IMR-90 (cell line): ENCODE measurements around the gene SNRNP25. TPM values are rescaled to one million over a fixed set of nuclear protein-coding genes. Genes with fewer than 3 reads are reported as not detected.
"Not testable (repeated sequence)": the region's sequence is repeated elsewhere in the genome, so short reads cannot be mapped to it uniquely, and the experiment has no call there.

Experiments used
- ATAC-seq: fragments of 200-7000 bp; cut with Tn5 transposase; 2 replicates; pipeline ENCODE4 v1.9.1; 2020; ENCODE audit warnings: low read depth, mild to moderate bottlenecking, moderate library complexity
- BruUV-seq: library from RNA; stranded (reverse); fragments of 400-500 nt; replicated peaks from 2 replicates; lab custom pipeline; 2021; lab: Mats Ljungman, UMichigan
- CTCF ChIA-PET: fragments of 300-600 bp; formaldehyde crosslinking; extraction: SDS; loops from one replicate; lab custom pipeline; 2021; ENCODE audit warnings: antibody characterized with exemption; lab: Yijun Ruan, JAX
- POLR2A ChIA-PET: fragments of 300-600 bp; sonication (Branson Sonifier 250); formaldehyde crosslinking; loops from one replicate; lab custom pipeline; 2022; ENCODE audit warnings: antibody characterized with exemption; ENCODE audit not compliant: unreplicated experiment; lab: Charles Lee
- DNase-seq: peaks from one replicate; pipeline ENCODE4 v3.0.0; 2013
- H2AFZ ChIP-seq: replicated peaks from 2 replicates; pipeline ENCODE3; 2013; ENCODE audit warnings: low read length, mild to moderate bottlenecking; ENCODE audit not compliant: poor library complexity
- H2AK5ac ChIP-seq: 2 replicates; pipeline ENCODE4 v1.6.1; 2013; ENCODE audit warnings: low read depth, low read length, inconsistent platforms
- H2AK9ac ChIP-seq: replicated peaks from 2 replicates; pipeline ENCODE3; 2013; ENCODE audit warnings: mild to moderate bottlenecking, low read depth, low read length, moderate library complexity; ENCODE audit not compliant: poor library complexity
- H2BK120ac ChIP-seq: 2 replicates; pipeline ENCODE4 v1.6.1; 2013; ENCODE audit warnings: low read depth, low read length, inconsistent platforms
- H2BK15ac ChIP-seq: 3 replicates; pipeline ENCODE4 v1.6.1; 2013; ENCODE audit warnings: low read depth, low read length, inconsistent platforms
- H2BK20ac ChIP-seq: 2 replicates; pipeline ENCODE4 v1.6.1; 2013; ENCODE audit warnings: low read depth, mild to moderate bottlenecking, inconsistent platforms, low read length, moderate library complexity
- H2BK5ac ChIP-seq: 2 replicates; pipeline ENCODE4 v1.6.1; 2013; ENCODE audit warnings: mild to moderate bottlenecking, low read depth, low read length, inconsistent platforms; ENCODE audit not compliant: poor library complexity, severe bottlenecking
- H3K14ac ChIP-seq: replicated peaks from 2 replicates; pipeline ENCODE4 v1.6.1; 2013; ENCODE audit warnings: low read depth, low read length, inconsistent platforms
- H3K18ac ChIP-seq: 2 replicates; pipeline ENCODE4 v1.6.1; 2013; ENCODE audit warnings: low read depth, low read length, control low read depth
- H3K23ac ChIP-seq: 2 replicates; pipeline ENCODE4 v1.6.1; 2013; ENCODE audit warnings: low read depth, low read length, inconsistent platforms
- H3K27ac ChIP-seq: 2 replicates; pipeline ENCODE4 v1.5.1; 2013; ENCODE audit warnings: mild to moderate bottlenecking, control low read depth, low read length; ENCODE audit not compliant: insufficient read depth
- H3K27me3 ChIP-seq: 2 replicates; pipeline ENCODE4 v1.6.1; 2013; ENCODE audit warnings: low read length; ENCODE audit not compliant: control insufficient read depth, insufficient read depth
- H3K36me3 ChIP-seq: 2 replicates; pipeline ENCODE4 v1.6.1; 2013; ENCODE audit warnings: low read length, mixed read lengths; ENCODE audit not compliant: control insufficient read depth, insufficient read depth
- H3K4ac ChIP-seq: 2 replicates; pipeline ENCODE4 v1.6.1; 2013; ENCODE audit warnings: low read depth, low read length, inconsistent platforms
- H3K4me1 ChIP-seq: 2 replicates; pipeline ENCODE4 v1.6.1; 2013; ENCODE audit warnings: low read length, mixed read lengths; ENCODE audit not compliant: control insufficient read depth, insufficient read depth
- H3K4me2 ChIP-seq: 2 replicates; pipeline ENCODE4 v1.6.1; 2013; ENCODE audit warnings: low read depth, mild to moderate bottlenecking, control low read depth, low read length, moderate library complexity
- H3K4me3 ChIP-seq: 2 replicates; pipeline ENCODE4 v1.5.1; 2013; ENCODE audit warnings: low read depth, mild to moderate bottlenecking, control low read depth, low read length, moderate library complexity; ENCODE audit not compliant: insufficient read depth
- H3K56ac ChIP-seq: 2 replicates; pipeline ENCODE4 v1.6.1; 2013; ENCODE audit warnings: low read length, inconsistent platforms; ENCODE audit not compliant: insufficient read depth; ENCODE audit errors: extremely low read depth
- H3K79me1 ChIP-seq, 2 experiments: 2 replicates each; pipeline ENCODE4 v1.6.1; 2013; ENCODE audit warnings: low read length in 2 of 2, inconsistent platforms in 1 of 2, low read depth in 1 of 2
- H3K9ac ChIP-seq: 2 replicates; pipeline ENCODE4 v1.6.1; 2013; ENCODE audit warnings: low read depth, low read length, control low read depth
- H3K9me1 ChIP-seq: 2 replicates; pipeline ENCODE4 v1.6.1; 2013; ENCODE audit warnings: low read length, inconsistent platforms; ENCODE audit not compliant: insufficient read depth
- H3K9me3 ChIP-seq: 2 replicates; pipeline ENCODE4 v1.6.1; 2013; ENCODE audit warnings: low read length; ENCODE audit not compliant: control insufficient read depth, insufficient read depth
- H4K20me1 ChIP-seq: 2 replicates; pipeline ENCODE4 v1.6.1; 2013; ENCODE audit warnings: low read length, inconsistent platforms; ENCODE audit not compliant: insufficient read depth
- H4K5ac ChIP-seq: 2 replicates; pipeline ENCODE4 v1.6.1; 2013; ENCODE audit warnings: mild to moderate bottlenecking, low read depth, low read length, control low read depth
- H4K8ac ChIP-seq, 2 experiments: 2 replicates each; pipeline ENCODE4 v1.6.1; 2013; ENCODE audit warnings: low read depth in 2 of 2, low read length in 2 of 2, control low read depth in 1 of 2, inconsistent platforms in 1 of 2
- H4K91ac ChIP-seq: 2 replicates; pipeline ENCODE4 v1.6.1; 2013; ENCODE audit warnings: low read depth, low read length, inconsistent platforms; ENCODE audit not compliant: insufficient read depth
- CTCF ChIP-seq: conservative IDR thresholded peaks from 2 replicates; pipeline ENCODE4 v1.5.1; 2012; ENCODE audit warnings: mild to moderate bottlenecking, low read depth, low read length, improper control_type of control experiment
- RAD21 ChIP-seq: IDR thresholded peaks from 2 replicates; pipeline ENCODE4 v1.6.1; 2012; ENCODE audit warnings: low read length, improper control_type of control experiment
- WGBS, 2 experiments: methylation state at CpG; one replicate each; pipeline versions ENCODE4 v1.1.5 to v1.1.7; 2013; ENCODE audit warnings: missing lambda C conversion rate in 2 of 2; ENCODE audit not compliant: insufficient read length in 1 of 2; ENCODE audit errors: extremely low coverage in 2 of 2; 5-methylcytosine and 5-hydroxymethylcytosine counted together
- dilution Hi-C: fragments of 300-500 bp; cut with HindIII; formaldehyde crosslinking; loops from one replicate; pipeline ENCODE4 v1.14.3; 2018; ENCODE audit warnings: low sequenced_read_pairs; ENCODE audit not compliant: unreplicated experiment
- in situ Hi-C: fragments of 300-500 bp; cut with MboI; formaldehyde crosslinking; loops from 3 replicates; pipeline ENCODE4 v1.14.3; 2019; ENCODE audit warnings: low sequenced_read_pairs, inconsistent platforms, mixed read lengths
- intact Hi-C: fragments of 100-400 bp; cut with micrococcal nuclease; formaldehyde crosslinking; loops from 2 replicates; pipeline ENCODE4 v1.10.0; 2022
- polyA plus RNA-seq, 3 experiments: library from polyadenylated mRNA; depleted of rRNA; stranded (reverse); fragments of >200 nt; gene quantifications; 2 replicates each; pipeline ENCODE4 v1.2.3, GENCODE V29; 2012; ENCODE audit warnings: low replicate concordance in 1 of 3
- total RNA-seq: library from RNA; depleted of rRNA; stranded (reverse); fragments of >200 nt; gene quantifications from 2 replicates; pipeline ENCODE4 v1.2.3, GENCODE V29; 2012

SNRNP25 gene
- total and polyA plus RNA-seq, 2 of the 4 experiments (the other 2 are of a cell fraction), result 67.2 to 88.0 TPM

- H4K91ac ChIP-seq, H3K18ac ChIP-seq, H3K14ac ChIP-seq, CTCF ChIA-PET, H3K79me1 ChIP-seq, H2AK9ac ChIP-seq, H3K4me1 ChIP-seq, H2AK5ac ChIP-seq, H3K23ac ChIP-seq, dilution Hi-C loops, in situ Hi-C loops, H3K36me3 ChIP-seq, H2AFZ ChIP-seq, POLR2A ChIA-PET, H3K4me3 ChIP-seq, H4K5ac ChIP-seq, H2BK120ac ChIP-seq, H4K20me1 ChIP-seq, H3K56ac ChIP-seq, H2BK15ac ChIP-seq, H3K27me3 ChIP-seq, H3K9ac ChIP-seq, H2BK5ac ChIP-seq, intact Hi-C loops, H3K27ac ChIP-seq, H3K9me3 ChIP-seq, H2BK20ac ChIP-seq, H3K9me1 ChIP-seq, DNase-seq, H4K8ac ChIP-seq, H3K4ac ChIP-seq, H3K4me2 ChIP-seq, BruUV-seq: not testable (repeated sequence)
- no CpG with 5 or more reads among the region's 27 CpGs for WGBS, 2 experiments
- ATAC-seq, result peak; percentile 53
- TF ChIP-seq CTCF (peak; percentile 40), RAD21 (peak; percentile 17; the same call in 1 of the 2 replicates)
Observed at GRCh38 chr16:10772-11171, 42.9 kb upstream of the SNRNP25 start.

DNA sequence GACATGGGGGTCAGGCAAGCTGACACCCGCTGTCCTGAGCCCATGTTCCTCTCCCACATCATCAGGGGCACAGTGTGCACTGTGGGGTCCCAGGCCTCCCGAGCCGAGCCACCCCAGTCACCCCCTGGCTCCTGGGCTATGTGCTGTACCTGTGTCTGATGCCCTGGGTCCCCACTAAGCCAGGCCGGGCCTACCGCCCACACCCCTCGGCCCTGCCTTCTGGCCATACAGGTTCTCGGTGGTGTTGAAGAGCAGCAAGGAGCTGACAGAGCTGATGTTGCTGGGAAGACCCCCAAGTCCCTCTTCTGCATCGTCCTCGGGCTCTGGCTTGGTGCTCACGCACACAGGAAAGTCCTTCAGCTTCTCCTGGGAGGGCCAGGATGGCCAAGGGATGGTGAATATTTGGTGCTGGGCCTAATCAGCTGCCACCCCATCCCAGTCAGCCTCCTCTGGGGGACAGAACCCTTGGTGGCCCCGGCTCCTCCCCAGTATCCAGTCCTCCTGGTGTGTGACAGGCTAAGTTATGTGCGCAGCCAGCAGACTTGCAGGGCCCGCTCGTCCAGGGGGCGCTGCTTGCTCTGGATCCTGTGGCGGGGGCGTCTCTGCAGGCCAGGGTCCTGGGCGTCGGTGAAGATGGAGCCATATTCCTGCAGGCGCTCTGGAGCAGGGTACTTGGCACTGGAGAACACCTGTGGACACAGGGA, 36.4 kb upstream of the SNRNP25 start:
- WGBS, 2 experiments, result no CpG with 5 or more reads among the region's 20 CpGs
- H3K4me2 ChIP-seq, H3K23ac ChIP-seq, H4K20me1 ChIP-seq, DNase-seq, H3K4me3 ChIP-seq, ATAC-seq, H3K18ac ChIP-seq, H3K9me3 ChIP-seq, H2BK5ac ChIP-seq, H2BK15ac ChIP-seq, H2AK9ac ChIP-seq, H4K8ac ChIP-seq, H3K36me3 ChIP-seq, in situ Hi-C loops, H2AK5ac ChIP-seq, H3K4me1 ChIP-seq, H3K27me3 ChIP-seq, H4K5ac ChIP-seq, H2BK120ac ChIP-seq, H2AFZ ChIP-seq, H3K14ac ChIP-seq, dilution Hi-C loops, H3K56ac ChIP-seq, H3K4ac ChIP-seq, intact Hi-C loops, H2BK20ac ChIP-seq, H4K91ac ChIP-seq, H3K9me1 ChIP-seq, CTCF ChIA-PET, POLR2A ChIA-PET, BruUV-seq, H3K27ac ChIP-seq, H3K9ac ChIP-seq, H3K79me1 ChIP-seq: not testable (repeated sequence)
